Motor neuron (in vitro differentiated cells): ENCODE measurements around the gene ATP9A. TPM values are rescaled to one million over a fixed set of nuclear protein-coding genes. Genes with fewer than 3 reads are reported as not detected.
"Not testable (repeated sequence)": the region's sequence is repeated elsewhere in the genome, so short reads cannot be mapped to it uniquely, and the experiment has no call there.

Source experiments
- ATAC-seq, 8 experiments: fragments of 200-7000 bp; cut with Tn5 transposase; replicated peaks in 6 of 8; 2 replicates each; pipeline ENCODE4 v1.8.0; 2021; ENCODE audit warnings: mild to moderate bottlenecking in 8 of 8, moderate library complexity in 8 of 8
- H3K27ac ChIP-seq, 2 donors: fragments of 250-450 bp; sonication (Bioruptor Pico); 2 replicates each; pipeline ENCODE4 v1.9.0; 2021; ENCODE audit warnings: antibody characterized with exemption in 2 of 2, mild to moderate bottlenecking in 2 of 2, moderate library complexity in 1 of 2
- H3K4me1 ChIP-seq, 2 donors: fragments of 250-450 bp; sonication (Bioruptor Pico); replicated peaks in 1 of 2; 2 replicates each; pipeline ENCODE4 v1.6.1; 2021; ENCODE audit warnings: antibody characterized with exemption in 2 of 2, mild to moderate bottlenecking in 2 of 2, moderate library complexity in 1 of 2
- H3K4me3 ChIP-seq, 5 donors: fragments of 250-450 bp; sonication (Bioruptor Pico); 2 replicates each; pipeline ENCODE4 v1.9.0; 2021; ENCODE audit warnings: antibody characterized with exemption in 5 of 5, mild to moderate bottlenecking in 5 of 5, moderate library complexity in 4 of 5
- WGBS, 10 experiments: fragments of 450-650 bp; shearing (Covaris generic); methylation state at CpG; one replicate each; pipeline ENCODE4 v1.0.0; 2022; 5-methylcytosine and 5-hydroxymethylcytosine counted together
- in situ Hi-C, 9 experiments: fragments of 400-800 bp; cut with MboI; loops; one replicate each; pipeline ENCODE4 v1.15.0; 2021; ENCODE audit warnings: low sequenced_read_pairs in 9 of 9, low pct_unique_long_range_greater_than_20kb in 2 of 9; ENCODE audit not compliant: unreplicated experiment in 9 of 9
- total RNA-seq, 8 experiments: library from RNA; unstranded; fragments of 300-600 nt; gene quantifications; 2 replicates each; pipeline versions ENCODE4 v1.2.3 to v1.2.4, GENCODE V29; 2022

Gene ATP9A
- total RNA-seq, 8 experiments from 2014 or later: 29.7 to 103 (median 88.1) TPM

- 80 to 100% (median 86%) methylated on average over 1 of the region's 1 CpG; no CpG with 5 or more reads in 7 of the 10 experiments for WGBS, 10 experiments
- ATAC-seq: peak in 3 of 8 experiments; percentile 56 to 72 (median 71)
- H3K27ac ChIP-seq: no peak overlapping the region
- no peak overlapping the region for H3K4me3 ChIP-seq
- peaks cover 6 to 10% of the 10 kb centered on the region in 2 donors for H3K4me1 ChIP-seq
- in situ Hi-C loops: no loop called here
These were observed 39.5 kb downstream of the ATP9A start for GRCh38 chr20:51728737-51729136.

- Histone ChIP-seq H3K4me1 (peaks cover 5 to 10% of the 10 kb centered on the region in 2 donors), H3K4me3 (no peak overlapping the region), H3K27ac (no peak overlapping the region)
- 67 to 100% (median 88%) methylated on average over 1 to 4 of the region's 5 CpGs; no CpG with 5 or more reads in 5 of the 10 experiments for WGBS, 10 experiments
- in situ Hi-C loops: no loop called here
- ATAC-seq: no peak
These were observed 40.3 kb downstream of the ATP9A start for GRCh38 chr20:51727872-51728271.

- 48 to 100% (median 100%) methylated on average over 1 to 7 of the region's 13 CpGs for WGBS, 10 experiments
These were observed 42.5 kb downstream of the ATP9A start for GRCh38 chr20:51725584-51726176.

GRCh38 chr20:51723026-51723425 lies 45.2 kb downstream of the ATP9A start:
- H3K4me3 ChIP-seq, H3K4me1 ChIP-seq, ATAC-seq, H3K27ac ChIP-seq, in situ Hi-C loops: not testable (repeated sequence)
- 60 to 93% (median 77%) methylated on average over 1 to 2 of the region's 2 CpGs; no CpG with 5 or more reads in 5 of the 10 experiments for WGBS, 10 experiments

More at GRCh38 chr20:51725584-51726176, 42.5 kb downstream of the ATP9A start:
- in situ Hi-C loops: no loop called here
- Histone ChIP-seq H3K27ac (no peak overlapping the region), H3K4me1 (no peaks in the 10 kb centered on the region), H3K4me3 (no peak overlapping the region)
- peak in 1 of 8 experiments; percentile 82 for ATAC-seq

- H3K27ac ChIP-seq, H3K4me1 ChIP-seq, in situ Hi-C loops, H3K4me3 ChIP-seq, ATAC-seq: not testable (repeated sequence)
- 50 to 100% (median 91%) methylated on average over 1 to 4 of the region's 4 CpGs; no CpG with 5 or more reads in 1 of the 10 experiments for WGBS, 10 experiments
These were observed 45.9 kb downstream of the ATP9A start for GRCh38 chr20:51722246-51722645.

GRCh38 chr20:51720854-51721253 lies 47.3 kb downstream of the ATP9A start:
- Histone ChIP-seq H3K4me3 (no peak overlapping the region), H3K27ac (no peak overlapping the region), H3K4me1 (peaks cover 0 to under 1% of the 10 kb centered on the region in 2 donors)
- no peak for ATAC-seq
- in situ Hi-C loops: no loop called here
- whole genome bisulfite sequencing, 10 experiments: 82 to 100% (median 92%) methylated on average over 1 to 5 of the region's 8 CpGs; no CpG with 5 or more reads in 1 of the 10 experiments

GRCh38 chr20:51720384-51720783 lies 47.8 kb downstream of the ATP9A start:
- in situ Hi-C loops: no loop called here
- Histone ChIP-seq H3K27ac (no peak overlapping the region), H3K4me3 (no peak overlapping the region), H3K4me1 (peaks cover 3 to 6% of the 10 kb centered on the region in 2 donors)
- no peak for ATAC-seq
- WGBS, 10 experiments: 47 to 100% (median 100%) methylated on average over 1 to 6 of the region's 9 CpGs

GRCh38 chr20:51715856-51716185 lies 52.4 kb downstream of the ATP9A start:
- peak in 1 of 8 experiments; percentile 22 for ATAC-seq
- WGBS, 10 experiments: no CpG with 5 or more reads among the region's 1 CpG
- no peak overlapping the region for H3K27ac ChIP-seq
- peaks cover 27% of the 10 kb centered on the region in 2 donors for H3K4me1 ChIP-seq
- in situ Hi-C loops: no loop called here
- H3K4me3 ChIP-seq: no peak overlapping the region

- Histone ChIP-seq H3K27ac (no peak overlapping the region), H3K4me3 (no peak overlapping the region), H3K4me1 (peaks cover 27 to 31% of the 10 kb centered on the region in 2 donors)
- in situ Hi-C loops: no loop called here
- peak in 5 of 8 experiments; percentile 20 to 82 (median 33) for ATAC-seq
- 0 to 61% (median 20%) methylated on average over 1 to 8 of the region's 10 CpGs for WGBS, 10 experiments
These were observed 52.9 kb downstream of the ATP9A start for GRCh38 chr20:51715163-51715855.

GRCh38 chr20:51713213-51713598 lies 55.0 kb downstream of the ATP9A start:
- Histone ChIP-seq H3K4me1 (peaks cover 27 to 31% of the 10 kb centered on the region in 2 donors), H3K27ac (no peak overlapping the region), H3K4me3 (no peak overlapping the region)
- 0 to 70% (median 31%) methylated on average over 1 to 2 of the region's 4 CpGs; no CpG with 5 or more reads in 6 of the 10 experiments for WGBS, 10 experiments
- ATAC-seq: no peak
- in situ Hi-C loops: no loop called here

GRCh38 chr20:51712501-51713212 lies 55.5 kb downstream of the ATP9A start:
- no peak overlapping the region for H3K27ac ChIP-seq
- H3K4me3 ChIP-seq: no peak overlapping the region
- H3K4me1 ChIP-seq: peaks cover 27 to 31% of the 10 kb centered on the region in 2 donors
- 0 to 86% (median 50%) methylated on average over 1 to 11 of the region's 24 CpGs; no CpG with 5 or more reads in 1 of the 10 experiments for WGBS, 10 experiments
- ATAC-seq: peak in 5 of 8 experiments; percentile 44 to 48 (median 47)
- in situ Hi-C loops: no loop called here

- ATAC-seq: no peak
- Histone ChIP-seq H3K4me3 (no peak overlapping the region), H3K4me1 (peaks cover 27 to 31% of the 10 kb centered on the region in 2 donors), H3K27ac (peak overlapping the region in 1 of 2 donors; percentile 53)
- WGBS, 10 experiments: 8 to 83% (median 21%) methylated on average over 1 to 2 of the region's 2 CpGs; no CpG with 5 or more reads in 3 of the 10 experiments
- in situ Hi-C loops: no loop called here
These were observed 56.8 kb downstream of the ATP9A start for GRCh38 chr20:51711426-51711825.

- no peak overlapping the region for H3K4me3 ChIP-seq
- in situ Hi-C loops: no loop called here
- ATAC-seq: peak in 5 of 8 experiments; percentile 34 to 78 (median 73)
- 4 to 94% (median 13%) methylated on average over 1 to 10 of the region's 10 CpGs; no CpG with 5 or more reads in 1 of the 10 experiments for WGBS, 10 experiments
- H3K4me1 ChIP-seq: peaks cover 24 to 26% of the 10 kb centered on the region in 2 donors
- H3K27ac ChIP-seq: no peak overlapping the region
These were observed 57.8 kb downstream of the ATP9A start for GRCh38 chr20:51710361-51710894.
